ENCODE results near the gene GPLD1.
A peak's percentile ranks its signal among the peaks of the same experiment; 100 is the strongest.

GPLD1 gene

DNA sequence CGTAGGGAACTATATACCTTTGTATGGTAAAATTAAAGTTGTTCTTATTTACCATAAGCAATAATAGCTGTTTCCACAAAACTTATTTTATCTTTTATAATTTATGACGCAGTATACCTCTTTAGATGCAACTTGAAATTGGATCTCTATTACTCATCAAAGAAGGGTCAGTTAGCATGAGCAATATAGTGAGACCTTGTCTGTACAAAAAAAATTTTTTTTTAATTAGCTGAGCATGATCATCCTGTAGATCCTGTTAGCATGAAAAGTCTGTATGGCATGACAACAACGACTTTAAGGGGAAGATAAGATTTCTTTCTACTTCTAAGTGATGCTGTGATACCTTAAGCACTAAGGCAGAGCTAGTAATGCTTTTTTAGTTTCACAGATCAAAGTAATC is 11.3 kb upstream of the GPLD1 start:
- DNase-seq, result no peak

DNA sequence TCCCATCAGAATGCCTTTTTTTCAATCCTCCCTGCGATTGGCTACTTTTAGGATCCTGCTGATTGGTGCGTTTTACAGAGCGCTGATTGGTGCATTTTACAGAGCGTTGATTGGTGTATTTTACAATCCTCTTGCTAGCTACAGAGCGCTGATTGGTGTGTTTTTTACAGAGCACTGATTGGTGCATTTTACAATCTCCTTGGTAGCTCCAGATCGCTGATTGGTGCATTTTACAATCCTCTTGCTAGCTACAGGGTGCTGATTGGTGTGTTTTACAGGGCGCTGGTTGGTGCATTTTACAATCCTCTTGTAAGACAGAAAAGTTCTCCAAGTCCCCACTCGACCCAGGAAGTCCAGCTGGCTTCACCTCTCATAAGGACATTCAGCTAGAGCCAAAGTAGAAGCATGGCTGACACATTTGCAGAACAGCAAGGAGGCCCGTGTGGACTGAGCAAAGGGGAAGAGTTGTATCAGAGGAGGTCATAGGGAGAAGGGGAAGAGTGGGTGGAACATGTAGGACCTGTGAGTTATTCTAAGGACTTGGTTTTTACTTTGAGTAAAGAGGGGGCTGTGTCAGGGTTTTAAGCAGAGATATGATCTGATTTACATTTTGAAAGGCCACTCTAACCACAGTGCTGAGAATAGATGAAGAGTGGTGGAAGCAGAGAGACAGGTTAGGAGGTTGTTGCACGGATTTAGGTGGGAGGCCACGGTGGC is 8.0 kb upstream of the GPLD1 start:
- DNase-seq, result no peak

DNA sequence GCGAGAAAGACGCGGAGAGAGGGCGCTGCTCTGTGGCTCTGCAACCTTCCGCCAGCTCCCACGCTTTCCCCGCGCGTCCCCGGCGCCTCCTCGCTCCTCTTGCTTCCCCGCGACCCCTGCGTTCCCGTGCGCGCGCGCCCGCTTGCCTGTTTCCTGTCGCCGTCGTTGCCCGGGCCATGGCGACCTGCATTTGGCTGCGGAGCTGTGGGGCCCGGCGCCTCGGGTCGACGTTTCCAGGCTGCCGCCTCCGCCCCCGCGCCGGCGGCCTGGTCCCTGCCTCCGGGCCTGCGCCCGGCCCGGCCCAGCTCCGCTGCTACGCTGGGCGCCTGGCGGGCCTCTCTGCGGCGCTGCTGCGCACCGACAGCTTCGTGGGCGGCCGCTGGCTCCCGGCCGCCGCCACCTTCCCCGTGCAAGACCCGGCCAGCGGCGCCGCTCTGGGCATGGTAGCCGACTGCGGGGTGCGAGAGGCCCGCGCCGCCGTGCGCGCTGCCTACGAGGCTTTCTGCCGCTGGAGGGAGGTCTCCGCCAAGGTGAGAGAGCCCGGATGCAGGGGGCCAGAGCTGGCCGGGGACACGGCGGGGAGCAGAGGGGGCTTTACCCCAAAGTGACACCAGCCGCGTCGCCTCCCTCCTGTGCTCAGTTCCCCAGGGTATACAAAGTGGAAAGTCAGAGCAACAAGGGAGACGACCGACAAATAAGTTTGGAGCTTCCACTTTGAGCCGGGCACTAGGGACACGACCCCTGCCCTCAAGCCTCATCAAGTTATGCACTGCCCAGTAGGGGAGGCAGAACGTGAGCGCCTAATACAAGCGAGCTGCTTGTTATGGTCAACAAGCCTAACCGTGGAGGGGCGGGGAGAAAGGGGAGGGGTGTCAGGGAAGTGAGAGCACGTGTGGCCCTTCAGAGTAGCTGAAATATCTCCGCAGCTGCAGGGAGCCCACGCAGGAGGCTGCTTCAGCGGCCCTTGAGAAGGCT is 5.7 kb upstream of the GPLD1 start, which contains the start of gene ALDH5A1:
Gene ALDH5A1, plus strand, starts transcription at position 149 of the 975 bp plus-strand sequence. Its CDS starts 28 bp downstream, at position 177.
- DNase-seq, result peak; percentile 71

DNA sequence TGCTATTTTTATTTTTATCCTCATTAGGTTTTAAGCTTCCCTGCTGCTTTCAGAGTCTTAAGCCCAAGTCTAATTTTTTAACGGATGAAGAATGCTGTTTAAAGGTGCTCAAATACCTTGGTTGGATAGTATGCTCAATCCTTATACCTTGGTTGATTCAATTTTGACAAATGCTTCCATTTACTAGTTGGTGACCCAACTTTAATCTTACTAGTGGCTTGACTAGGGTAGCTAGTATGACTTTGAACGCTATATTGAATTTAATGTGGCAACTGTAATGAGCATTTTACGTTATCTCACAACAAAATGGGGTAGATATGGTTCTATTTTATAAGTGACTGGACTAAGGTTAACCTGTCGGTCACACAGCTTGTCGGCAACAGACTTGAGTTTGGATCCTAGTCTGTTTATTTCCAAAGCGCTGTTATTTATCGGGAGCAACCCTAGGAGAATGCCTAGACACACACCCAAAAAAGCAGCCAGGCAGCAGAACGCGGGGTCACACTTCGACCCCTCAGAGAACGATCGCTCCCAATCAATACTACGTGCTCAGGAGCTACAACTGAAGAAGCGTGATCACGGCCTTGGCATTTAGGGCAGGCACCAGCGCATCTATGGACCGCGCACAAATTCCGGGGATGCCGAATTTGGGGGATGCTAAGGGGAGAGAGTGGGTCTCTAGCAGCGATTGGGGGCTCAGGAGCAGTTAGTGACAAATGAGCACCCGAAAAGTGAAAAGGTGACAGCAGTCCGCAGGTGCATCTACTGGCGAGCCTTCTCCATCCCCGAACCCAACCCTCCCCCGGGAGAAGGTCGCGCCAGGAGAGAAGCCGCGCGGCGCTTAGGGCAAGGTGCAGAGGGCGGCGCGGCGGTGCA is 4.8 kb upstream of the GPLD1 start:
- DNase-seq, result no peak

DNA sequence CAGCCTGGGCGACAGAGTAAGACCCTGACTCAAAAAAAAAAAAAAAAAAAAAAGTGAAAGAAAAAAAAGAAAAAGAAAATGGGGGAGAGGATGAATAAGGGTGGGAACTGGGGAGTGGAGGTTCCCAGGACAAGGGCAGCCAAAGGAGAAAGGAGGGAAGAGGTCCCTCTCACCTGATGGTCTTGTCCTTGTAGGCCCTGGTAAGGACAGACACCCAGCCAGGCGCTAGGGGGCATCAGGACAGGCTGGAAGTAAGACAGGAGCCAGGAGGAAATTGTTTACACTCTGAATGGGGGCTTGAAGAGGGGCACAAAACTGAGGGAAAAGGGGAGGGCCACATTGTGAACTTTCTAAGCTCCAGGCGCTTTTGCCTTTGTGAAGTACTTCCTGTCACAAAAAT is 3.1 kb upstream of the GPLD1 start:
- no peak for DNase-seq

DNA sequence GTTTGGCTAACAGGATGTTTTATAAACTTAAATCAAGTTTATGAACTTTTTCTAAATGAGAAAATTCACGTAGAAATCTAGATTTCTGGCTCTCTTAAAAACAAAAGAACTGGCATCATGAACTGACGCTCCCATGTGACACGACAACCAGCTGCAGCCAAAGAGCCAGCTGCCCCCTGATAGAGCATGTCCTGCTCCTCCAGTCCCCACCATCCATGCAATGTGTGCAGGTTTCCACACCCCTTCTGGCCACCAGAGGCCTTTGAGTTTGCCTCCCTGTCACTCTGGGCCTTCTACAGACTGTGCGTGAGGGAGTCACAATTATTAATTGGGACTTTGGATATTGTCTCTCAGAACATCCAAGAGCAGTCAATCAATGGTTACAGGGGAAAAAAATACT is 1.6 kb upstream of the GPLD1 start:
- DNase-seq, result no peak

DNA sequence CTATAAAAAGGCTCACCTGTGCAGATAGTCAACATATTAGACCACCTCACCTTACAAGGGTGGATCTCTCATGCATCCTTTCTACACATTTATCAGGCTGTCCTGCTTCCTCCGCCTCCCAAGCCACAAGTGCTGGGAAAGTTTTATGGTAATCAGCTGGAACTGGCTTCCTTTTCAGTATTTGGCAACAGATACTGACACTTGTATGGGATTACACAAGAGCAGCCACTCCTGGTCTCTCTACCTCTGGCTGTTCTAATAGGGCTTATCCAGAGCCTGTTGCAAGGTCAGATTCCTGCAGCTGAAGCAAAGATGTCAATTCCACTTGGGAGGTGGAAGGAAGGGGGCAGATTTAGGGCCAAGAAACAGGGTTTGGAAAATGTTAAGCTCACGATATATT is 503 bp upstream of the GPLD1 start:
- peak; percentile 28 for DNase-seq

DNA sequence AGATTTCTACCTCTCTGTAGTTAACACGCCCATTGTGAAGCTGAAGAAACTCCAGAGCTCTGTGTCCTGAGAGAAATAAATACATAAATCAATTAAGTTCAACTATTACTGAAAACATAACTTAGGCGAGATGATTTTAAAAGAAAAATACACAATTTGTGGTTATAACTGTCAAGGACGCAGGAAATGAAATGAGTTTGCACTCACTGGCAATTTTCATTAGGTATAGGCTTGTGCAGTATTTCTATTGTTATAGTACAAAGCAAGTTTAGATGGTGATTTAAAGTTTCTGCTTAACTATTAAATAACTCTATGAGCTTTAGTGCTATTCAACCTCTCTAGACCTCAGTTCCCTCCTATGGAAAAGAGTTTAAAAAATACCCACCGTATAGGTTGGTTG is 3.3 kb downstream of the GPLD1 start:
- DNase-seq, result no peak

DNA sequence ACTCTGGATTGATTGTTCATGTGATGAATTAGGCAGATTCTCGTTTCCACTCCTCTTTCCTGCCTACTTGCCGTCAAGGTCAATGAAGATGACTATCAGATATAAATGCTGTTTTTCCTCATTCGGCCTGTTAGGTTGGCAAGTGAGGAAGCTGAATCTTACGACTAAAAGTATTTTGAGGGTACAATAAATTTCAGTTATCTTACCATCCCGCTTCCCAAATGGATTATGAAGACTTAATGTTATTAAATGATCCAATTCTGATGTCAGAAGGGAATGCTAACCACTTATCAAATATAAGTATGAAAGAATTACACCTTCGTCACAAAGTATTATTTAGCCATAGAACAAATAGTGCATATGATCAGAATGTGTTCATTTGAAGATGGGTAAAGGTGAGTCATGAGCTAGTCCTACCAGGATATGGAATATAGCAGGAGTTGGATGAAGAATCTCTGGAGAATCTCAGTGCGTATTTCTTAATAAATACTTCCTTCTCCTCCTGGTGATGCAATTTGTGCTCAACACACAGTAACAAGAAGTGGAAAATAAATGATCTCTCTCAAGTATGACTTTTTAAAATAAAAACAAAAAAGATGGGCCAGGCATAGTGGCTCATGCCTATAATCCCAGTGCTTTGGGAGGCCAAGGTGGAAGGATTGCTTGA is 4.6 kb downstream of the GPLD1 start:
- no peak for DNase-seq

DNA sequence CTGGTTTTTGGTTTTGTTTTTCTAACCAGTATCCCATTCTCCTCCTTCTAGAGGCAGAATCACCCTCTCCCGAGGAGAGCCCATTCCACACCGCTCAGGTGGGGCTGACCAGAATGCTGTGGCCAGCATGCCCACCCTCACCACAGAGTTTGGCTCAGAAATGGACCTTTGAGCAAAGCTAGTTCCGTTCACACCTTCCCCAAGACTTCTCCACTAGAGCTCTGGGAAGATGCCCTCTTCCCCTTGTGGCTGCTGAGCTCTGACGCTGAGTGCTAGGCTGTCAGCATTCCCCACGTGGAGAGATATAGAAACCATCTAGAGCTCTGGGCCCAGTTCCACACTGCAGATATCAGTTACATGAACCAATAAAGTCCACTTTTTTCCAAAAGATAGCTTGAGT is 7.9 kb downstream of the GPLD1 start:
- no peak for DNase-seq

DNA sequence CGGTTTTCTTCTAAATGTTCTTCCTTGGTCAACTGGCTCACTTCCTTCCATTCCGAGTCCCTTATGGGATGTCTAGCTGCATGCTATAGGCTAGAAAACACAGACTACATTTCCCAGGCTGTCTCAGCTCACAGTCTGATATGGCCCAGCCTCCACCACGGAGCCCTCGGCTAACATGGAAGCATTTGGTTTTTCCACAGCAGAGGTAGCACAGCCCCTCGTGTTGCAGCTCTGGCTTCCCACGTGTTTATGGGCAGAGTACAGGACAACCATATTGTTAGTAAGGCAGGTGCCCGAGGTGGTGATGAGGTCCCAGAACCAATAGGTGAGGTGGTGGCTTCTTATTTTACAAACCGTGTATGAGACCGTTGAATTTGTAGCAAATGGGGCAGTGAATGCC is 8.7 kb downstream of the GPLD1 start:
- DNase-seq, result no peak

DNA sequence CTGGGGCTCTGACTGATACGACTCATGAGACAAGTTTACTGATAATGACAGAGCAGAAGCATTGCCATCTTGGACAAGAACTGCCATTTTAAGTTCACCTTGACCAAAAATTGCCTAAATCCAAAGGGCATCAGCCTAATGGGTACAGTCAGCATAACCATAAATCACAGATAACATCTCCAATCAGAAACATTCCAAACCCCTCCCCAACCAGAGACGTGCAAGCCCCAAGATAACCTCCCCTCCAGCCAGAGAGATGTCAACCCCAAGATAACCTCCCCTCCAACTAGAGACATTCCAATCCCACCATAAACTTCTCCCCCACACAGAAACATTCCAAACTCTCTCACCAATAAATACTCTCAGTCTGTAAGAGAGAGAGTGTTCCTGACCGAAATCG is 10.5 kb downstream of the GPLD1 start:
- DNase-seq, result no peak

DNA sequence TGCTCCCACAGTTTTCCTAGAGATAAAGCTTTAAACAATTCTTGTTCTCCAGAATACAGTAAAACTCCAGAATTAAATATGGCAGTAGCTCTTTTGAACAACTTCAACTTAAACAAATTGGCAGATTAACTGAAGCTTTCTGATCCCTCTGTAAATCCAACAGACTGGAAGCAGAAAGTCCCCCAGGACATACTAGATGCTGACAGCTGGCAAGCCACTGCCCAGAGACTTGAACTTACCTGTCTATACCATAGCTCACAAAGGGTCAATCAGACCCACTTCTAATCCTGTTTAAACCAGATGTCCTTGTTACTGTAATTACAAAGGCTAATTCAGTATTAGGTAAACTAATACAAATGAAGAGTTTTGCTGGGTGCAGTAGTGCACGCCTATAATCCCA is 12.3 kb downstream of the GPLD1 start:
- DNase-seq, result no peak

DNA sequence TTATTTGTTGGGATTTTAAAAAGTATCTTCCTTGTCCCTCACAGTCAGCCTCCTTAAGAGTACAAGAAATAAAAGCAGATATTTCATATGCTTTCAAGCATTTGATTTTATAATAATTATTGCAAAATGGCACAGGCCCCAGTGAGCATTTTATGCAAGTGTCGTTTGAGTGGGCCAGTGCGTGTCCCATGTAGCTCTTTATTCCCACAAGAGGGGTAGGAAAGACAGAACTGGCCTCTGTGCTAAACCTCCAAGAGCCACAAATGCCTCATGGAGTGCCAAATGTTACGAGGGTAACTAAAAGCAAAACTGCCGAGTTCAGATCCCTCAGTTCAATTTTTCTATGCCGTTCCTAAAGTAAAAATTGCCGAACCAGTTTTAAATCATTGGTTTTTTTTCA is 12.7 kb downstream of the GPLD1 start:
- no peak for DNase-seq

DNA sequence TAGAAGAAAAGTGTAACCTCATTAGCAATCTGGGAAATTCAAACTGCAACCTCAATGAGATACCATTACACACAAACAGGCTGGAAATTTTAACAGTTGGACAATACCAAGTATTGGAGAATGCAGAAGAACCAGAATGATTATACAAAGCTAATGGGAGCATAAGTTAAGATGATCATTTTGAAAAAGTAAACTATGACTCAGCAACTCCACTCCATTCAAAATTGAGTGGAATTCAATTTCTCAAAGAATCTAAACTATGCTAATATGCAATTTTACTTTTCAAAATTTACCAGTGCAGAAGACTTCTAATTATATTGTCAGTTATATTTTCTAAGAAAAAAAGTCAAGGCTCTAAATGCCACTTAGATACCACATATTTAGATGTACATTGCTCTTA is 17.2 kb downstream of the GPLD1 start:
- DNase-seq, result no peak

DNA sequence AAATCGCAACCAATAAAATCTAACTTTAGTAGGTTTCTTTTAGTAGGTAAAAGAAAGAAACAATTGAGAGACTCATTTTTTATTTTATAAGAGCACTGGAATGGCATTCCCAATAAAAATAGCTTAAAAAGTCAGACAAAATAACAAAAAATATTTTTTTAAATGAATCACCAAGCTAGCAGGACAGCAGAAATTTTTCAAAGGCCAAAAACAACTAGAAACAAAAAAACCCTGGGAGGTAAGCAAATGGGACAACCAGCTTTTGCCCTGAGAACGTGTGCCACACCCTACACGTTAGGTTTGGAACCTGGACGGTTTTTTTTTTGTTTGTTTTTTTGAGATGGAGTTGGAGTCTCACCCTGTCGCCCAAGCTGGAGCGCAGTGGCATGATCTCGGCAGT is 19.6 kb downstream of the GPLD1 start:
- no peak for DNase-seq

DNA sequence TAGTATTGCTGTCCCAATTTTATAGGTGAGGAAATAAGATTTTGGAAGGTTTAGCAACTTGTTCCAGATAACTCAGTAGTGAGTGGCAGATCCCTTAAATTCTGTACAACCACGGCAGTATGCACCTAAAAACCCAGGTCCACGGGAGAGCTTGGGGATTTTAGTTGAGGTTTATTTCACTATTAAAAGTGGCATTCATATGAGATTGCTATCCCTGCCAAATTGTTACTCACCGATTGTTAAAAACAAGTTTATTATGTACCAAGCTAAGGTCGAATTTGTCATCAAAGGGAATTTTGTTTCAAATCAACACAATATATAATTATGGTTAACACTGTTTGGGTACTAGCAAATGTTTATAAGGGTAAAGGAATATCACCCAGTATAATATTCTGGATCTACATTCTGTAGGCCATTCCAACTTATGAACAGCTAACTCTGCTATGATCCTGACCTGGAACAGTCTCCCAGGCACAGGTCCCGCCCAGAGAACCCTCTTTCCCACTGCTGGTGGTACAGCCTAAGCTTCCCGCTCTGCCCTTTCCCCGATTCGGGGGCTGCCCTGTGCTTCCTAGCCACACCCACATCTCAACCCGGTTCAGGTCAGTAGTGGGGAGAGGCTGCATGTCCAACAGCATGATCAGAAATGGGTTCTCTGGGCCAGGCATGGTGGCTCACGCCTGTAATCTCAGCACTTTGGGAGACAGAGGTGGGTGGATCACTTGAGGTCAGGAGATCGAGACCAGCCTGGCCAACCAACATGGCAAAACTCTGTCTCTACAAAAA is 24.9 kb downstream of the GPLD1 start:
- no peak for DNase-seq

DNA sequence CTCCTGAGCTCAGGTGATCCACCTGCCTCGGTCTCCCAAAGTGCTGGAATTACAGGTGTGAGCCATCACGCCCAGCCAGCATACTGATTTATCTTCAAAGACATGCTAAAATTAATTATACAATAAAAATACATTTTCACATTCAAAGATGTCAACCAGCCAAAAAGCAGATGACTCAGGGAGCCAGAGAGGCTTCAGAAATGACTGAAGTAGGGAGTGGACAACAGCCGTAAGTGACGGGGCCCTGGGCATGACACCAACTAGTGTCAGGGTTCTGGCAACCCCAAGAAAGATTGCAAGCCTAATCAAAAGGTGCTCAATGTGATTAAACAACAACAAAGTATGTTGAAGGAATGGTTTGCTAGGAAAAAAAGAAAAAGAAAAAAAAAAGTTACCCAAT is 28.4 kb downstream of the GPLD1 start:
- DNase-seq, result no peak

DNA sequence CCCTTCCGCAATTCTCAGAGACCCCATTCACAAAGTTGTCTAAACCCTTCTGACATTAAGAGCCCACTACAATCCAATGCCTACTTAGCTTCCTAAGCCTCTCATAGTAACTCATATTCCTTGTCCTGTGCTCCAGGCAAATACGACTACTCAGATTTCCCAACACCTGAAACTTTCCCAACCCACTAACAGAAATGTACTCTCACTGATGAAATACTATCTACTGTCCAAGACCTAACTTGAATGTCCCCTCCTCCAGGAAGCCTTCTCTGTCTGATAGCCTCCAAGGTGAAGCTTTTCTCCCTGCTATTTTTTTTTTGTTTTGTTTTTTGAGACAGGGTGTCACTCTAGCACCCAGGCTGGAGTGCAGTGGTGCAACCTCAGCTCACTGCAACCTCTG is 30.4 kb downstream of the GPLD1 start:
- no peak for DNase-seq

DNA sequence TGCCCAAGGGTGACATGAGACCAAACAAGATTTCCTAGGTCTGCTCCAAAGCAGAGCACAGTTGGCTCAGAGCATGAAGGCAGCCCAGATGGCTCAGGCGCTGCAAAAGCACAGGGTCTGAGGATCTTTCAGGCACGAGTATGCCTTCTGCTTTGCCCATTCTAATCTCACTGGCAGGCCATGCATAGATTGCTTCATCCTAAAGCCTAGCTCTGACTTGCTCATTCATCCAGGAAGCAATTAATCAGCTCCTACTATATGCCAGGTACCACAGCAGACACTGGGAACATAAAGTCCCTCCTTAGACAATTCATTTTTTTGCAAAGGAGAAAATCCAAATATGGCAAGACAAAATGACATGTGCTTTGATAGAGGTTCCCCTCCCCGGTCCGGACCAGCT is 31.2 kb downstream of the GPLD1 start:
- no peak for DNase-seq

DNA sequence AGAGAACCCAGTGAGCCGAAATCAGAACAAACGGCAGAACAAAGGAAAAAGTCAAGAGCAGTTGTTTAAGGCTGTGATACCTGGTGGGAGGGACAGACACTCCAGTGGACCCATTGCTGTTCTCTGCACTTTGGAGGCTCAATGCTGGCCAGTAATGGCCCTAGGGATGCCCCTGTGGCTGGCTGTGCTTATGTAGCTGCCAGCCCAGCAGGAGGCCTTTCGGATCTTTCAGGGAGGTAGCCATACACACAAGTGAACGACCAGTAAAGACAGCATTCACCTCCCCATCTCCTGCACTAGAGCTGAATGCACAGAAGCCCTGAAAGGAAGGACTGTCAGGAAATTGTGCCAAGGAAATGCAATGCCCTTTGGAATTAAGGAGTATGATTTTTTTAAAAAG is 34.3 kb downstream of the GPLD1 start:
- no peak for DNase-seq

DNA sequence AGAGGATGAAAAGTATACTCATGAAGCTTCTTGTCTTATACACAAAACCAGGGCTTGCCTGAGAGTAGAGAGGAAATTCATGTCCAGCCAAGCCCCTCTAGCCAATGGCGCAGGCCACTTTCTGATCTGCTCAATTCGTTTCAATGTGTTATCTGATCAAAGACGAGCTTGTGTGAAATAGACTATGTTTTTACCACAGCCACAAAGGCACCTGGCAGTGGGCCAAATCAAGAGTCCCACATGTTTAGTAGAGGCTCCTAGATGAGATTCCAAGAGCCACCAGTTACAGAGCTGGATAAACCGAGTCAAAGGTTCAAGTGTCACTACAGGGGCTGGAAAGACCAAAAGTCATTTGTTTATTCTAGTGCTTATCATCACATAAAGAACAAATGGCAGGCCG is 34.9 kb downstream of the GPLD1 start:
- DNase-seq, result no peak
